ENCODE results near the gene SYT1. TPM values are rescaled to one million over a fixed set of nuclear protein-coding genes. Genes with fewer than 3 reads are reported as not detected.

The SYT1 gene
- total and polyA plus RNA-seq, 2 donors (not counting 3 experiments of a cell fraction or from before 2014, with no cell fraction given), result 3.2 to 15.3 TPM

DNA sequence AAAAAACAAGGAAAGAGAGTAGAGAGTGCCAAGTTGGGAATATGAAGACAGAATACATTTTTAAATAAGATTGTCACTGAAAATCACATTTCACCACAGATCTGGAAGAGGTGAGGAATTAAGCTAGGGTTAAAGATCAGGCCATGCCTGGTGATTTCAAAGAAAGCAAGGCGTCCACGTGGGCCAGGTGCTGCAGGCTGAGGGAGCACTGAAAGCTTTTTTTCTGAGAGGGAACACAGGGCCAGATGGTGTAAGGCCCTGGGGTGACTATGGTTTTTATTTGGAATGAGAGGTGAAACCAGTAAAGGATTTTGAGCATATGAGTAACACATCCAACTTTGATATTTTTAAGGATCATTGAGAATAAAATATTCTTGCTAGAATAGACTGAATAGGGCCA, 20.9 kb downstream of the SYT1 start:
- Histone ChIP-seq H3K9me1 (replicated peaks; ENCODE audit: control insufficient read depth, extremely low read depth, insufficient read depth, low read length) (no peaks in the 10 kb centered on the region), H2AFZ (ENCODE audit: low read depth, low read length) (no peak overlapping the region), H3K9me3 (replicated peaks; ENCODE audit: control insufficient read depth, insufficient read depth, low read length) (no peaks in the 10 kb centered on the region), H3K79me2 (ENCODE audit: control insufficient read depth, insufficient read depth, low read length) (no peaks in the 10 kb centered on the region), H4K20me1 (replicated peaks; ENCODE audit: control insufficient read depth, extremely low read depth, insufficient read depth, low read length) (no peaks in the 10 kb centered on the region), H3K9ac (replicated peaks; ENCODE audit: extremely low read depth, insufficient read depth, low read length) (no peak overlapping the region), H3K4me1 (ENCODE audit: control insufficient read depth, extremely low read depth, insufficient read depth, low read length) (peaks cover 39% of the 10 kb centered on the region), H3K4me3 (replicated peaks in 1 of 3; ENCODE audit: insufficient read depth in 1 of 3, low read depth in 1 of 3, low read length in 3 of 3) (no peak overlapping the region), H3K27me3 (ENCODE audit: control insufficient read depth in 2 of 2, insufficient read depth in 2 of 2, low read length in 2 of 2) (no peaks in the 10 kb centered on the region), H3K36me3 (ENCODE audit: control insufficient read depth in 2 of 2, extremely low read depth in 1 of 2, insufficient read depth in 2 of 2, low read length in 2 of 2) (no peaks in the 10 kb centered on the region), H3K27ac (ENCODE audit: insufficient read depth, low read depth, low read length) (peak overlapping the region; percentile 15), H3K4me2 (ENCODE audit: insufficient read depth, low read length) (no peak overlapping the region)
- dilution Hi-C loops (cut with MboI; ENCODE audit: extremely low pct_ligation_motif_present, low sequenced_read_pairs), result no loop called here
- intact Hi-C loops (cut with micrococcal nuclease), result loop anchor here (10.0 kb wide), 1 partner anchor 1339 kb away; no protein-coding TSS in a partner anchor
- FAIRE-seq, result no peak
- CTCF ChIA-PET, result no interaction called here
- no TSS peak for BruUV-seq (replicated peaks)
- TF ChIP-seq POLR2A (IDR thresholded peaks at IDR 0.05; ENCODE audit: low read depth, low read length) (no peak), GATA2 (IDR thresholded peaks at IDR 0.05; ENCODE audit: insufficient read depth, insufficient read length, low read depth, low read length) (no peak), POLR2AphosphoS5 (IDR thresholded peaks at IDR 0.05; ENCODE audit: insufficient read depth, low read depth, low read length) (no peak), EZH2 (IDR thresholded peaks at IDR 0.05; ENCODE audit: borderline replicate concordance, low read depth, low read length, severe bottlenecking) (no peak), CTCF (IDR thresholded peaks at IDR 0.05; ENCODE audit: extremely low read depth in 1 of 2, insufficient read depth in 1 of 2, low read depth in 1 of 2, low read length in 2 of 2) (no peak), JUN (IDR thresholded peaks at IDR 0.05; ENCODE audit: borderline replicate concordance, insufficient read depth, insufficient read length, low read depth) (no peak), FOS (IDR thresholded peaks at IDR 0.05; ENCODE audit: borderline replicate concordance, insufficient read depth, low read length) (no peak), MYC (IDR thresholded peaks at IDR 0.05; ENCODE audit: low read depth, low read length) (no peak)
- TF ChIP-seq, protein P1, sequence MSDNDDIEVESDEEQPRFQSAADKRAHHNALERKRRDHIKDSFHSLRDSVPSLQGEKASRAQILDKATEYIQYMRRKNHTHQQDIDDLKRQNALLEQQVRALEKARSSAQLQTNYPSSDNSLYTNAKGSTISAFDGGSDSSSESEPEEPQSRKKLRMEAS (IDR thresholded peaks at IDR 0.05; ENCODE audit: insufficient read depth, insufficient read length), result no peak
- no peak for DNase-seq (ENCODE audit: low read depth, low spot score)
- POLR2A ChIA-PET, result no interaction called here

All from endothelial cell of umbilical vein (primary cell).